ENCODE results near the gene ELMOD1. TPM values are rescaled to one million over a fixed set of nuclear protein-coding genes. Genes with fewer than 3 reads are reported as not detected.

ELMOD1 gene
- total and polyA plus RNA-seq, 2 experiments from 2014 or later = 1.2 to 1.6 TPM

DNA sequence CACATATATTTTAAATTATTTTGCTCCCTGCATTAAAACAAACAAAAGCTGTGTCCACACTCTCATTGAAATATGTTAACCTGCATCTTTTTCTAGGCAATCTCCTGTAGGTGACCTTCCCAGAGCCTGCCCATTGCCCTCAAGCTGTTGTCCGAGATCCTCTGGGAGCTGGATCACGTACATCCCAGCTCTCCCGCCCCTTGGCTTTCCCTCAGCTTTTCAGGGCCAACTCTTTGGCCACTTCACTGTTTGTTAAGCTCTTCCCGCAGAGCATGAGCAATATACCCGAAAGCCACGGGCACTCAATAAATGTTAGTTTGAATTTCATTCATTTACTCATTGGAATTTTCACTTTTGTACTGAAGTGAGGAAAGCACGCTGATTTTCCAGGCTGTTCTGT is 32.2 kb downstream of the ELMOD1 start:
- Mint-ChIP-seq H3K9me3 (no peaks in the 10 kb centered on the region), H3K4me3 (no peak overlapping the region), H3K27ac (no peak overlapping the region), H3K4me1 (peaks cover 19% of the 10 kb centered on the region), H3K27me3 (ENCODE audit: insufficient read depth, low read depth, poor library complexity) (no peaks in the 10 kb centered on the region), H3K36me3 (ENCODE audit: low read depth) (no peaks in the 10 kb centered on the region)
- Histone ChIP-seq H3K27me3 (ENCODE audit: insufficient read depth) (no peaks in the 10 kb centered on the region), H3K79me2 (replicated peaks; ENCODE audit: insufficient read depth) (no peaks in the 10 kb centered on the region), H3K36me3 (ENCODE audit: insufficient read depth) (no peaks in the 10 kb centered on the region), H3K4me3 (no peak overlapping the region), H4K20me1 (replicated peaks; ENCODE audit: insufficient read depth) (no peaks in the 10 kb centered on the region), H2AFZ (peak overlapping the region; percentile 74; the same call in 1 of the 2 replicates), H3F3A (replicated peaks; ENCODE audit: low read depth) (no peaks in the 10 kb centered on the region), H3K4me2 (no peak overlapping the region), H3K9me2 (ENCODE audit: insufficient read depth) (no peaks in the 10 kb centered on the region), H3K27ac (ENCODE audit: low read depth) (no peak overlapping the region), H3K4me1 (ENCODE audit: insufficient read depth) (peaks cover 24% of the 10 kb centered on the region)
- DNase-seq (ENCODE audit: low spot score) (no peak), ATAC-seq (no peak)
- no peak for TF ChIP-seq ETS1 (IDR thresholded peaks at IDR 0.05)
- no peak for TF ChIP-seq JUNB (IDR thresholded peaks at IDR 0.05; ENCODE audit: unreplicated experiment)
- TF ChIP-seq CREB1 (CRISPR knock-in tag; IDR thresholded peaks at IDR 0.05; ENCODE audit: low read depth) = no peak
- no peak for TF ChIP-seq NANOG (IDR thresholded peaks at IDR 0.05; ENCODE audit: borderline replicate concordance)
- no peak for TF ChIP-seq POLR2AphosphoS5 (IDR thresholded peaks at IDR 0.05; ENCODE audit: low read depth)
- no peak for TF ChIP-seq ZNF331 (CRISPR knock-in tag; IDR thresholded peaks at IDR 0.05; ENCODE audit: low read depth)
- TF ChIP-seq EZH2phosphoT487 (IDR thresholded peaks at IDR 0.05; ENCODE audit: unreplicated experiment) = no peak
- TF ChIP-seq STAT1 (IDR thresholded peaks at IDR 0.05; ENCODE audit: unreplicated experiment) = no peak
- no peak for TF ChIP-seq ZNF114 (CRISPR knock-in tag; IDR thresholded peaks at IDR 0.05)
- TF ChIP-seq REST (IDR thresholded peaks at IDR 0.05; ENCODE audit: unreplicated experiment) = no peak
- no peak for TF ChIP-seq EZH2 (IDR thresholded peaks at IDR 0.05; ENCODE audit: low read depth, unreplicated experiment)
- TF ChIP-seq ZNF462 (CRISPR knock-in tag; IDR thresholded peaks at IDR 0.05) = no peak
- TF ChIP-seq, protein P1, sequence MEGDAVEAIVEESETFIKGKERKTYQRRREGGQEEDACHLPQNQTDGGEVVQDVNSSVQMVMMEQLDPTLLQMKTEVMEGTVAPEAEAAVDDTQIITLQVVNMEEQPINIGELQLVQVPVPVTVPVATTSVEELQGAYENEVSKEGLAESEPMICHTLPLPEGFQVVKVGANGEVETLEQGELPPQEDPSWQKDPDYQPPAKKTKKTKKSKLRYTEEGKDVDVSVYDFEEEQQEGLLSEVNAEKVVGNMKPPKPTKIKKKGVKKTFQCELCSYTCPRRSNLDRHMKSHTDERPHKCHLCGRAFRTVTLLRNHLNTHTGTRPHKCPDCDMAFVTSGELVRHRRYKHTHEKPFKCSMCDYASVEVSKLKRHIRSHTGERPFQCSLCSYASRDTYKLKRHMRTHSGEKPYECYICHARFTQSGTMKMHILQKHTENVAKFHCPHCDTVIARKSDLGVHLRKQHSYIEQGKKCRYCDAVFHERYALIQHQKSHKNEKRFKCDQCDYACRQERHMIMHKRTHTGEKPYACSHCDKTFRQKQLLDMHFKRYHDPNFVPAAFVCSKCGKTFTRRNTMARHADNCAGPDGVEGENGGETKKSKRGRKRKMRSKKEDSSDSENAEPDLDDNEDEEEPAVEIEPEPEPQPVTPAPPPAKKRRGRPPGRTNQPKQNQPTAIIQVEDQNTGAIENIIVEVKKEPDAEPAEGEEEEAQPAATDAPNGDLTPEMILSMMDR (conservative IDR thresholded peaks at IDR 0.05; ENCODE audit: low read depth in 2 of 2) = no peak

All from GM23338 (cell line).